ENCODE results near the gene CORO1C. TPM values are rescaled to one million over a fixed set of nuclear protein-coding genes. Genes with fewer than 3 reads are reported as not detected.
A peak's percentile ranks its signal among the peaks of the same experiment; 100 is the strongest.
"Not testable (repeated sequence)": the region's sequence is repeated elsewhere in the genome, so short reads cannot be mapped to it uniquely, and the experiment has no call there.

CORO1C gene
- polyA plus RNA-seq, 1 donor = 68.4 TPM

DNA sequence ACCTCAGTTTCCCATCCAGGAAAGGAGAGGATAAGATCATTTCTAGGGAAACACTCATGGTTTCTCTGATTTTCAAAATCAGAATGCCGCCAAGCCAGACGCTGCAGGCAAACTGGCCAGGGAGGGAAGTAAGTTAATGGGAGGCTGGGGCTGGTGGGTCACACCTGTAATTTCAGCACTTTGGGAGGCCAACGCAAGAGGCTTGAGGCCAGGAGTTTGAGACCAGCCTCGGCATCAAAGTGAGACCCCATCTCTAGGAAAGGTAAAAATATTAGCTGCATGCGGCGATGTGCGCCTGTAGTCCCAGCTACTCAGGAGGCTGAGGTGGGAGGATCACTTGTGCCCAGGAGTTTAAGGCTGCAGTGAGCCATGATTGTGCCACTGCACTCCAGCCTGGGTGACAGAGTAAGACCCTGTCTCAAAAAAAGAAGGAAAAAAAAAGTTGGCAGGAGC is 98.2 kb downstream of the CORO1C start:
- H3K9me3 ChIP-seq (ENCODE audit: control insufficient read depth, low read depth, low read length) = no peaks in the 10 kb centered on the region
- no peaks in the 10 kb centered on the region for H3K36me3 ChIP-seq (ENCODE audit: control insufficient read depth, insufficient read depth, low read length)
- WGBS (ENCODE audit: insufficient coverage, low lambda C conversion rate) = no CpG with 5 or more reads among the region's 7 CpGs
- peaks cover 16% of the 10 kb centered on the region for H3K27me3 ChIP-seq (ENCODE audit: control insufficient read depth, insufficient read depth, low read length)
- no peak overlapping the region for H3K27ac ChIP-seq (ENCODE audit: low read length)
- H3K4me3 ChIP-seq (ENCODE audit: low read length) = no peak overlapping the region
- no peak for DNase-seq
- peaks cover 11% of the 10 kb centered on the region for H3K4me1 ChIP-seq (ENCODE audit: control insufficient read depth, insufficient read depth, low read length)

DNA sequence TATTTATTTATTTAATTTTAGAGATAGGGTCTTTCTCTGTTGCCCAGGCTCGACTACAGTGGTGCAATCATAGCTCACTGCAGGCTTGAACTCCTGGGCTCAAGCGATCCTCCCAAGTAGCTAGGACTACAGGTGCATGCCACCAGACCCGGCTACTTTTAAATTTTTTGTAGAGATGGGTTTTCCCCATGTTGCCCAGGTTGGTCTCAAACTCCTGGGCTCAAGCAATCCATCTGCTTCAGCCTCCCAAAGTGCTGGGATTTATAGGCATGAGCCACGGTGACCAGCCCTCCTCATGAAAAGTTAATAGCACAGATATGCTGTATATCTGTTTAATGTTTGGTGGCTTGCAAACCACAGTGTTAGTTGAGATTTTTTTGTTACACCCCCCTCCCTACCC is 100.1 kb downstream of the CORO1C start:
- H3K27ac ChIP-seq (ENCODE audit: low read length); H3K27me3 ChIP-seq (ENCODE audit: control insufficient read depth, insufficient read depth, low read length); H3K36me3 ChIP-seq (ENCODE audit: control insufficient read depth, insufficient read depth, low read length); H3K9me3 ChIP-seq (ENCODE audit: control insufficient read depth, low read depth, low read length); DNase-seq; H3K4me3 ChIP-seq (ENCODE audit: low read length): not testable (repeated sequence)
- no CpG with 5 or more reads among the region's 4 CpGs for WGBS (ENCODE audit: insufficient coverage, low lambda C conversion rate)
- H3K4me1 ChIP-seq (ENCODE audit: control insufficient read depth, insufficient read depth, low read length) = peaks cover 10% of the 10 kb centered on the region

- H3K27me3 ChIP-seq (ENCODE audit: control insufficient read depth, insufficient read depth, low read length) = peaks cover 3% of the 10 kb centered on the region
- H3K9me3 ChIP-seq (ENCODE audit: control insufficient read depth, low read depth, low read length) = no peaks in the 10 kb centered on the region
- no CpG with 5 or more reads among the region's 9 CpGs for WGBS (ENCODE audit: insufficient coverage, low lambda C conversion rate)
- H3K27ac ChIP-seq (ENCODE audit: low read length) = no peak overlapping the region
- no peak for DNase-seq
- no peaks in the 10 kb centered on the region for H3K36me3 ChIP-seq (ENCODE audit: control insufficient read depth, insufficient read depth, low read length)
- no peak overlapping the region for H3K4me3 ChIP-seq (ENCODE audit: low read length)
- peaks cover 10% of the 10 kb centered on the region for H3K4me1 ChIP-seq (ENCODE audit: control insufficient read depth, insufficient read depth, low read length)
These were observed 100.7 kb downstream of the CORO1C start for GRCh38 chr12:108630481-108631207.

DNA sequence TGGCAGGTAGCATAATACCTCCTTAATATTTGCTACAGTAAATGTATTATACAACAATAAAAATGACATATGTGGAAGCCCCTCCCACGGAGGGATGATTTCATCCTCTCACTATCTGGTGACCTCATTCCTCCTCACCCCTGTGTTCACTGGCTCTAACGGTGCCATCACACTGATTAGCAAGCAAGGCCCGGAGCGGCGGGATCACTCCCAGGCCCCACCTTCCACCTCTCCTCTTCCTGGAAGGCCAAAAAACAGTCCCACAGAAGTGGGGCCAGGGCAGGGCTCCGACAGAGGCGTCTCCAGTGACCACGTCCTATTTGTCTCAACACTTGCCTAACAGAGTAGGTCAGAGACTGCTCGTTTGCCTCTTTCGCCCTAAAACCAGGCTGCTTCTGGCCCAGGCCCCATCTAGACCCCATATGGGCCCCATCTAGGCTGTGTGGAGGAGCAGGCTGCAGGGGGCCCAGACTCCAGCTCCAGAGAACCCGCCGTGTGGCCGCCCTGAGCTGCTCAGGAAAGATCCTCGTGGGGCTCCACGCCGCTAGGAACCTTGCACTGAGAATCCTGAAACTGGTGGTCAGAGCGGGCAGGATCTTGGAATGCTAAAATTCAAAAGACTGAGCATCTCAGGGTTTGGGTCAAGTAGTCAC is 101.4 kb downstream of the CORO1C start:
- 14% methylated on average over 2 of the region's 17 CpGs for WGBS (ENCODE audit: insufficient coverage, low lambda C conversion rate)
- Histone ChIP-seq H3K36me3 (ENCODE audit: control insufficient read depth, insufficient read depth, low read length) (no peaks in the 10 kb centered on the region), H3K9me3 (ENCODE audit: control insufficient read depth, low read depth, low read length) (no peaks in the 10 kb centered on the region), H3K4me3 (ENCODE audit: low read length) (no peak overlapping the region), H3K27me3 (ENCODE audit: control insufficient read depth, insufficient read depth, low read length) (no peaks in the 10 kb centered on the region), H3K4me1 (ENCODE audit: control insufficient read depth, insufficient read depth, low read length) (peaks cover 10% of the 10 kb centered on the region), H3K27ac (ENCODE audit: low read length) (no peak overlapping the region)
- peak; percentile 28 to 55 for DNase-seq

DNA sequence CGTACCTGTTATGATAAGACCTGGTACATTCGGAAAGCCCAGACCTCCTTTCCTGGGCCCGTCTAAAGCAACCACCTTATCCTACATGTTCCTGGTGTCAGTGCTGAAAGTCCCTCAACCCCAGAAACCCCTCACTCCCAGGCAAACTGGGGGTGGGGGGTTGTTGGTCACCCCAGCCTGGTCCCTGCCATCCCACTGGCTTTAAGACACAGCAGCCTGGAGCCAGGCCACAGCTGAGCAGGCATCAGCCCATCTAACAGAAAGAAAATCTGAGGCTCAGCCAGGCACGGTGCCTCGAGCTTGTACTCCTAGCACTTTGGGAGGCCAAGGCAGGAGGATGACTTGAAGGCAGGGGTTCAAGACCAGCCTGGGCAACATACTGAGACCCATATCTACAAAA is 102.2 kb downstream of the CORO1C start:
- Histone ChIP-seq H3K4me3 (ENCODE audit: low read length) (no peak overlapping the region), H3K4me1 (ENCODE audit: control insufficient read depth, insufficient read depth, low read length) (peaks cover 10% of the 10 kb centered on the region), H3K27me3 (ENCODE audit: control insufficient read depth, insufficient read depth, low read length) (no peaks in the 10 kb centered on the region), H3K27ac (ENCODE audit: low read length) (no peak overlapping the region), H3K9me3 (ENCODE audit: control insufficient read depth, low read depth, low read length) (no peaks in the 10 kb centered on the region), H3K36me3 (ENCODE audit: control insufficient read depth, insufficient read depth, low read length) (no peaks in the 10 kb centered on the region)
- no CpG with 5 or more reads among the region's 5 CpGs for whole genome bisulfite sequencing (ENCODE audit: insufficient coverage, low lambda C conversion rate)
- DNase-seq = no peak

DNA sequence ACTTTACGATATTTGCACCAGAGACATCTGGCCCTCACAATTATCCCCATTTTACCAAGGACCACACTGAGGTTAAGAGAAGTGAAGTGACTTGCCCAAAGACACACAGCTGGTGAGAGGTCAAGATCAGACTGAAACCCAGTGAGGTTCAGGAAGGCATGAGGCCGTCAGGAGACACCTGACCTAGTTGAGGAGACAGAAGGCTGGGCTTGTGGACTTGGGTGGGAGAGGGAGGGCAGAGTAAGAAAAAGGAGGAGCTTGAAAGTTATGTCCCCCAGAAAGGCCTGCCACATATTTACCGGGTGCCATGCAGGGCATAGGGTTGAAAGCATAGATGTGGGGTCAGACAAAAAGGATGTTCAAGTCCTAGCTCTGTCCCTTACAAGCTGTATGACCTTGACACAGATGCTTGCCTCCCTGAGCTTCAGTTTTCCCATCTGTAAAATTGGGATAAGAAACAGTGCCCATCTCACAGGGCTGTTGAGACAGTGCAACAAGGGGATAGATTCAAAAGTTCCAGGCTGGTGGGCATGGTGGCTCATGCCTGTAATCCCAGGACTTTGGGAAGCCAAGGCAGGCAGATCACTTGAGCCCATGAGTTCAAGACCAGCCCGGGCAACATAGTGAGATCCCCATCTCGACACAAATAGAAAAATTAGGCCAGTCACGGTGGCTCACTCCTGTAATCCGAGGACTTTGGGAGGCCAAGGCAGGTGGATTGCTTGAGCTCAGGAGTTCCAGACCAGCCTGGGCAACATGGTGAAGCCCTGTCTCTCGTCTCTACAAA is 104.0 kb downstream of the CORO1C start:
- peaks cover 10% of the 10 kb centered on the region for H3K4me1 ChIP-seq (ENCODE audit: control insufficient read depth, insufficient read depth, low read length)
- H3K36me3 ChIP-seq (ENCODE audit: control insufficient read depth, insufficient read depth, low read length) = no peaks in the 10 kb centered on the region
- DNase-seq = no peak
- H3K27ac ChIP-seq (ENCODE audit: low read length) = no peak overlapping the region
- no peaks in the 10 kb centered on the region for H3K27me3 ChIP-seq (ENCODE audit: control insufficient read depth, insufficient read depth, low read length)
- no peak overlapping the region for H3K4me3 ChIP-seq (ENCODE audit: low read length)
- no peaks in the 10 kb centered on the region for H3K9me3 ChIP-seq (ENCODE audit: control insufficient read depth, low read depth, low read length)
- WGBS (ENCODE audit: insufficient coverage, low lambda C conversion rate) = no CpG with 5 or more reads among the region's 8 CpGs

DNA sequence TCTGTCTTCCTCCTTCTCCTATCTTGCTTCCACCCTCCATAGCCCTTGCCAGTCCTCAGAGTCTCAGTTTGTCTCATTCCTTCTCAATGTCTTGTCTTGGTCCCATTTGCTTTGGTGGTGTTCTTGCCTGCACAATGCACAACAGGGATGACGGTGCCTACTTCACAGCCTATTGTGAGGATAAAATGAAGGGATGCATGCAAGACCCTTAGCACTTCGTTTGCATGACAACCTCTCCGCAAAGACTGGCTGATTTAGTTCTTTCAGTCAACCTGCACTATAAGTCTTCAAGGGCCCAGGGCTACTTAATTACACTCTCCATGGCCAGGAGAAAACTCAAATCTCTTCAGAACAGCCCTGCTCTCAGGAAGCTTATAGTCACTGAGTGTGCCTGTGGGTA is 106.1 kb downstream of the CORO1C start:
- no peaks in the 10 kb centered on the region for H3K27me3 ChIP-seq (ENCODE audit: control insufficient read depth, insufficient read depth, low read length)
- H3K9me3 ChIP-seq (ENCODE audit: control insufficient read depth, low read depth, low read length) = no peaks in the 10 kb centered on the region
- whole genome bisulfite sequencing (ENCODE audit: insufficient coverage, low lambda C conversion rate) = 20% methylated on average over 1 of the region's 3 CpGs
- peaks cover 10% of the 10 kb centered on the region for H3K4me1 ChIP-seq (ENCODE audit: control insufficient read depth, insufficient read depth, low read length)
- no peak overlapping the region for H3K27ac ChIP-seq (ENCODE audit: low read length)
- no peak for DNase-seq
- no peak overlapping the region for H3K4me3 ChIP-seq (ENCODE audit: low read length)
- no peaks in the 10 kb centered on the region for H3K36me3 ChIP-seq (ENCODE audit: control insufficient read depth, insufficient read depth, low read length)

GRCh38 chr12:108623577-108623976 is 107.7 kb downstream of the CORO1C start:
- Histone ChIP-seq H3K36me3 (ENCODE audit: control insufficient read depth, insufficient read depth, low read length) (no peaks in the 10 kb centered on the region), H3K9me3 (ENCODE audit: control insufficient read depth, low read depth, low read length) (no peaks in the 10 kb centered on the region), H3K4me3 (ENCODE audit: low read length) (no peak overlapping the region), H3K4me1 (ENCODE audit: control insufficient read depth, insufficient read depth, low read length) (peaks cover 7% of the 10 kb centered on the region), H3K27me3 (ENCODE audit: control insufficient read depth, insufficient read depth, low read length) (no peaks in the 10 kb centered on the region), H3K27ac (ENCODE audit: low read length) (no peak overlapping the region)
- no CpG with 5 or more reads among the region's 8 CpGs for WGBS (ENCODE audit: insufficient coverage, low lambda C conversion rate)
- no peak for DNase-seq

GRCh38 chr12:108622921-108623514 is 108.3 kb downstream of the CORO1C start:
- WGBS (ENCODE audit: insufficient coverage, low lambda C conversion rate) = no CpG with 5 or more reads among the region's 14 CpGs
- no peak for DNase-seq
- Histone ChIP-seq H3K36me3 (ENCODE audit: control insufficient read depth, insufficient read depth, low read length) (no peaks in the 10 kb centered on the region), H3K27ac (ENCODE audit: low read length) (no peak overlapping the region), H3K27me3 (ENCODE audit: control insufficient read depth, insufficient read depth, low read length) (no peaks in the 10 kb centered on the region), H3K4me3 (ENCODE audit: low read length) (no peak overlapping the region), H3K9me3 (ENCODE audit: control insufficient read depth, low read depth, low read length) (no peaks in the 10 kb centered on the region), H3K4me1 (ENCODE audit: control insufficient read depth, insufficient read depth, low read length) (peaks cover 1% of the 10 kb centered on the region)

- peak in 1 of 2 donors; percentile 35 for DNase-seq
- no peak overlapping the region for H3K27ac ChIP-seq (ENCODE audit: low read length)
These were observed 108.9 kb downstream of the CORO1C start for GRCh38 chr12:108622421-108622820.

More at GRCh38 chr12:108622421-108622820, 108.9 kb downstream of the CORO1C start:
- no peaks in the 10 kb centered on the region for H3K9me3 ChIP-seq (ENCODE audit: control insufficient read depth, low read depth, low read length)
- no peak overlapping the region for H3K4me3 ChIP-seq (ENCODE audit: low read length)
- H3K4me1 ChIP-seq (ENCODE audit: control insufficient read depth, insufficient read depth, low read length) = no peaks in the 10 kb centered on the region
- no peaks in the 10 kb centered on the region for H3K36me3 ChIP-seq (ENCODE audit: control insufficient read depth, insufficient read depth, low read length)
- no peaks in the 10 kb centered on the region for H3K27me3 ChIP-seq (ENCODE audit: control insufficient read depth, insufficient read depth, low read length)
- WGBS (ENCODE audit: insufficient coverage, low lambda C conversion rate) = no CpG with 5 or more reads among the region's 4 CpGs
